Measurements from ENCODE around the gene SLC22A31. TPM values are rescaled to one million over a fixed set of nuclear protein-coding genes. Genes with fewer than 3 reads are reported as not detected.
A peak's percentile ranks its signal among the peaks of the same experiment; 100 is the strongest.

The SLC22A31 gene
- total and polyA plus RNA-seq, 12 donors: 0.28 to 3.2 (median 2.0) TPM; not detected in 5

GRCh38 chr16:89242795-89243200 is 42.5 kb upstream of the SLC22A31 start:
- Histone ChIP-seq H3K27ac (no peak overlapping the region), H3K9me3 (replicated peaks in 1 of 3) (no peaks in the 10 kb centered on the region), H3K27me3 (no peaks in the 10 kb centered on the region), H3K36me3 (replicated peaks in 1 of 2) (no peaks in the 10 kb centered on the region), H3K4me3 (no peak overlapping the region), H3K4me1 (replicated peaks in 1 of 2) (peaks cover 11 to 12% of the 10 kb centered on the region in 2 donors)
- 47 to 48% (median 47%) methylated on average over 8 to 12 of the region's 12 CpGs for WGBS, 4 donors
- intact Hi-C loops (cut with DNase I): loop anchor here in 1 of 2 donors (5.0 to 10.0 kb wide), 2 partner anchors 50 to 262 kb away; partner anchors contain the start of gene SPG7
- DNase-seq: peak in 1 of 7 donors; percentile 24
- TF ChIP-seq POLR2A (IDR thresholded peaks at IDR 0.05) (no peak), CTCF (IDR thresholded peaks at IDR 0.05) (no peak)

GRCh38 chr16:89241187-89242007 is 41.1 kb upstream of the SLC22A31 start:
- H3K27ac ChIP-seq: peak overlapping the region; percentile 93 to 98 (median 96)
- H3K4me1 ChIP-seq (replicated peaks in 1 of 2): peaks cover 4 to 5% of the 10 kb centered on the region in 2 donors
- WGBS, 4 donors: 5 to 10% (median 6%) methylated on average over 35 to 38 of the region's 39 CpGs
- TF ChIP-seq POLR2A (IDR thresholded peaks at IDR 0.05): peak; percentile 88 to 93
- no peak for TF ChIP-seq CTCF (IDR thresholded peaks at IDR 0.05)
- H3K9me3 ChIP-seq (replicated peaks in 1 of 3): no peaks in the 10 kb centered on the region
- no peaks in the 10 kb centered on the region for H3K36me3 ChIP-seq (replicated peaks in 1 of 2)
- intact Hi-C loops (cut with DNase I): loop anchor here in 1 of 2 donors (5.0 to 10.0 kb wide), 2 partner anchors 51 to 263 kb away; partner anchors contain the start of gene SPG7
- peak; percentile 71 to 86 (median 77) for DNase-seq
- H3K27me3 ChIP-seq: no peaks in the 10 kb centered on the region
- peak overlapping the region; percentile 37 to 65 (median 62) for H3K4me3 ChIP-seq

- 78 to 90% (median 89%) methylated on average over 3 of the region's 3 CpGs for WGBS, 4 donors
- Histone ChIP-seq H3K36me3 (replicated peaks in 1 of 2) (peaks cover 0 to 4% of the 10 kb centered on the region in 2 donors), H3K9me3 (replicated peaks in 1 of 3) (no peaks in the 10 kb centered on the region), H3K27ac (no peak overlapping the region), H3K4me1 (replicated peaks in 1 of 2) (peaks cover 4 to 5% of the 10 kb centered on the region in 2 donors), H3K4me3 (no peak overlapping the region), H3K27me3 (no peaks in the 10 kb centered on the region)
- TF ChIP-seq POLR2A (IDR thresholded peaks at IDR 0.05): no peak
- no peak for TF ChIP-seq CTCF (IDR thresholded peaks at IDR 0.05)
- DNase-seq: no peak
- intact Hi-C loops (cut with DNase I): loop anchor here in 1 of 2 donors (10.0 kb wide), 1 partner anchor 407 kb away; no protein-coding TSS in a partner anchor
These were observed 37.4 kb upstream of the SLC22A31 start for GRCh38 chr16:89237733-89238132.

- peaks cover 0 to 12% of the 10 kb centered on the region in 2 donors for H3K36me3 ChIP-seq (replicated peaks in 1 of 2)
- H3K9me3 ChIP-seq (replicated peaks in 1 of 3): no peaks in the 10 kb centered on the region
- no peak overlapping the region for H3K4me3 ChIP-seq
- no peak for DNase-seq
- H3K4me1 ChIP-seq (replicated peaks in 1 of 2): no peaks in the 10 kb centered on the region
- 89 to 94% (median 93%) methylated on average over 16 of the region's 16 CpGs for WGBS, 4 donors
- no peaks in the 10 kb centered on the region for H3K27me3 ChIP-seq
- H3K27ac ChIP-seq: no peak overlapping the region
- no peak for TF ChIP-seq POLR2A (IDR thresholded peaks at IDR 0.05)
- no peak for TF ChIP-seq CTCF (IDR thresholded peaks at IDR 0.05)
- intact Hi-C loops (cut with DNase I): loop anchor here in 1 of 2 donors (10.0 kb wide), 1 partner anchor 411 kb away; no protein-coding TSS in a partner anchor
These were observed 33.5 kb upstream of the SLC22A31 start for GRCh38 chr16:89233678-89234490.
